RWPE1 (cell line): ENCODE results near the gene PAK3.
A peak's percentile ranks its signal among the peaks of the same experiment; 100 is the strongest.

Experiments used
- CTCF ChIA-PET: fragments of 350-600 bp; sonication (Branson Sonifier 250); formaldehyde crosslinking; extraction: SDS; loops from one replicate; lab custom pipeline; 2021; lab: Yijun Ruan, JAX
- POLR2A ChIA-PET: fragments of 400-600 bp; formaldehyde crosslinking; extraction: SDS; loops from one replicate; lab custom pipeline; 2020; ENCODE audit warnings: antibody characterized with exemption; ENCODE audit not compliant: low non-redundant PET; lab: Yijun Ruan, JAX
- DNase-seq: peaks from one replicate; pipeline ENCODE4 v3.0.0; 2012; ENCODE audit warnings: low spot score
- H3K27ac ChIP-seq: fragments of 450-650 bp; 2 replicates; pipeline ENCODE4 v1.5.1; 2017
- TF ChIP-seq, protein P1 (sequence below): fragments of 450-650 bp; conservative IDR thresholded peaks from 2 replicates; pipeline ENCODE4 v1.5.1; 2017; ENCODE audit warnings: low read depth, mild to moderate bottlenecking

PAK3 gene

DNA sequence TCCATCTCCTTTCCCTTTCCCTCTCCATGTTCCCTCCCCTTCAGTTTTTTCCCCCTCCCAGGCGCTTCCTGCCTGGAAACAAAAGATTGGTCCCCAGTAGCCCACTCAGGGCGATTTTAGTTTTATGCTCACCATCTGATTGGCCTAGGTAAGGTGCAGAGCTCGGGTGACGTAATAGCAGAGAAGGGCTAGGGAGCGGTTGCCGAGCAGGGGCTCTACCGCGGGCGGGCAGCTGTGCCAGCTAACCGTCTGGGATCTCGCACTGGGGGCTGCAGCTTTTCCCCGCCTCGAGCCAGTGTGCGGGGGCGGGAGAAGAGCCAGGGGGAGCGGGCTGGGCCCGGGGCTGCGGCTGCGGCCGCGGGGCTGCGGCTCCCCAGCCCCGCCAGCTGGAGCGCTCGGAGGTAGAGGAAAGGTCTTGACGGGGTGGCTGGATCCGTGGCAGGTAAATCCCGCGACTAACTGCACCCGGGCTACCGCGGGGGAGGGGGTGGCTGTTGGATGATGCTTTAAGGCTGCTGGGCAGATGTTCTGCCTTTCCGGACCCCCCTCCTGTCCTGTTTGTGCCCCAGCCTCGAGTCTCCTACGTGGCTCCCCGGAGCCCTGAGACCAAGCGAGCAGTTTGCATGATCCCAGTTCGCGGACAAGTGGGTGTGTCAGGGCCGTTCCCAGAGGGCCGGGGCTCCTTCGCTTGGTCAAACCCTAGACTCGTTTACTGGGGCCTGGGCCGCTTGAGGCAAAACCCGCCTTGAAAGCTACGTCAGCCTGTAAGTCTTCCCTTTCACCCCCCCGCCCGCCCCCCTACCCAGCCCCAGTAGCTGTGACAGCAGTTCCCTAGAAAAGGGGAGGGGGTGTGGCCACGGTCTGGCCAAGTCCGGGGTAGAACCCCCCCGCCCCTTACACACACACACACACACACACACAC lies at the start of gene PAK3:
TSS of gene PAK3 (plus strand) at position 218 of the 922 bp plus-strand sequence. CDS start 26,913 bp downstream, outside the sequence.
- TF ChIP-seq, protein P1, sequence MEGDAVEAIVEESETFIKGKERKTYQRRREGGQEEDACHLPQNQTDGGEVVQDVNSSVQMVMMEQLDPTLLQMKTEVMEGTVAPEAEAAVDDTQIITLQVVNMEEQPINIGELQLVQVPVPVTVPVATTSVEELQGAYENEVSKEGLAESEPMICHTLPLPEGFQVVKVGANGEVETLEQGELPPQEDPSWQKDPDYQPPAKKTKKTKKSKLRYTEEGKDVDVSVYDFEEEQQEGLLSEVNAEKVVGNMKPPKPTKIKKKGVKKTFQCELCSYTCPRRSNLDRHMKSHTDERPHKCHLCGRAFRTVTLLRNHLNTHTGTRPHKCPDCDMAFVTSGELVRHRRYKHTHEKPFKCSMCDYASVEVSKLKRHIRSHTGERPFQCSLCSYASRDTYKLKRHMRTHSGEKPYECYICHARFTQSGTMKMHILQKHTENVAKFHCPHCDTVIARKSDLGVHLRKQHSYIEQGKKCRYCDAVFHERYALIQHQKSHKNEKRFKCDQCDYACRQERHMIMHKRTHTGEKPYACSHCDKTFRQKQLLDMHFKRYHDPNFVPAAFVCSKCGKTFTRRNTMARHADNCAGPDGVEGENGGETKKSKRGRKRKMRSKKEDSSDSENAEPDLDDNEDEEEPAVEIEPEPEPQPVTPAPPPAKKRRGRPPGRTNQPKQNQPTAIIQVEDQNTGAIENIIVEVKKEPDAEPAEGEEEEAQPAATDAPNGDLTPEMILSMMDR = no peak
- CTCF ChIA-PET = interaction anchor here (0.7 kb wide), 1 partner anchor 1499 kb away, joined by 3 read pairs; no protein-coding TSS in a partner anchor
- peak; percentile 40 for DNase-seq
- POLR2A ChIA-PET = no interaction called here
- 0 out of 2 replicates have a peak within 1 kb of the TSS, but pooled peaks have one; percentile 15 for H3K27ac ChIP-seq

DNA sequence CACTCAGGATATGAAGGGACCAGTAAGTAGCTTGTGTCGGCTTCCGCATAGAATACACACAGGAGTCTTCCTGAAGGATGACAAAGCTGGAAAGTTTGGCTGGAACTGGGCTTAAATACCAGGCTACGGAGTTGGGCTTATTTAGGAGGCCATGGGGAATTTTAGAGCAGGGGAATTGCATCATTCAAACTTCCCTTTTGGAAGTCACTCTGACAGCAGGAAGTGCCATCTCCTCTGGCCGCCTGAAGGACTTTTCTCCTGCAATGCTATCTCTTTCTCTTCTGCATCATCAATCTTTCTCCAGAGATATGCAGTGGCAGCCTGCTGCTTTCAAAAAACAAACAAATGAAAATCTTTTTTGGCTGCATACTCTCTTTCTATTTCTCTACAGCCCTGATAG lies 48.4 kb upstream of the PAK3 start:
- TF ChIP-seq, protein P1 = no peak
- CTCF ChIA-PET = no interaction called here
- no peak for DNase-seq
- POLR2A ChIA-PET = no interaction called here
- no peak overlapping the region for H3K27ac ChIP-seq

DNA sequence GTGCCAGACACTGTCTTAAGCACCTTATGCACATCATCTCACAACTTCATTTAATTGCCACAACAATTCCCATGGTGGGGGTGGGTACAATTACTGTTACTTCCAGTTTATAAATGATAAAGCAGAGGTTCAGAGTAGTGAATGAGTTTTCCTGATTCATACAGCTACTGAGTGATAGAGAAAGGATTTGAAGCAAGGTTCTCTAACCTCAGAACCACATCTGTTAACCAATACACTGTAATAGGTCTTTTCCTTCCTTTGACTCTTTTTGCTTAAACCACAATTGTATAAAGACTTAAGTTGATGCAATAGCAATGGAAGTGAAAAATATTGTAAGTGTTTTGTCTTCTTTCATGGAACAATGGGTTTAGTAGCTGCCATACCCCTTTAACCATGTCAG lies 43.5 kb upstream of the PAK3 start:
- POLR2A ChIA-PET = no interaction called here

DNA sequence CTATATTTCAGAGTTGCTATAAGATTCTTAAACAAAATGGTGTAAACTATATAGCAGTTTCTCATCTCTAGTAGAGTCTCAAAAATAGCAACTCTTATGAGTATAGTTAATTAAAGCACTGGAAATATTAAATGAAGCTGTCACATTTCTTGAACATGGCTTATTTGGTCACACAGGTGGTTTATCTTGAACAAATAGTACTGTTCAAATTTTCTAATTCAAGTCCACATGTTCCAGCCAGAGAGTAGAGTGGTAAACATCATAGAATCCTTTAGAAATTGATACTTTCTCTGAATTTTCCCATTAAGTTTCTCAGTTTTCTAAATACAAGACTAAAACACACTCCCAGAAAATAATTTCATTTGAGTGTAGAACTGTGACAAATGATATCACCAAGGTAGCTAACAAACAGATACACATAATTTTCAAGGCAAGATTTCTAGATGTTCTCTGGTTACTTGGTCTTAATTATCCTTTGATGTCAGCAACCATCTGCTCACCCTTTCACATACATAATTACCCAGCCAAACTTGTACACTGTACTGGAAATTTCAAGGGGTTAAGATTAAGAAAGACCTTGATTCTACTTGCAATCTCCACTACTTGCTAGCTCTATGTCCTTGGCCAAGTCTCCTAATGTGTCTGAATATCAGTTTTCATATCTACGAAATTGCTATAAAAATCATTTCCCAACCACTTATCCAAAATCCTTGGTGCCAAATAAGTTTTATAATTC lies 24.3 kb upstream of the PAK3 start:
- no peak overlapping the region for H3K27ac ChIP-seq
- DNase-seq = no peak
- ChIA-PET CTCF (interaction anchor here (0.6 kb wide), 1 partner anchor 663 kb away, joined by 3 read pairs; no protein-coding TSS in a partner anchor), POLR2A (no interaction called here)
- TF ChIP-seq, protein P1 = no peak

More for the DNA sequence above, 43.5 kb upstream of the PAK3 start:
- no peak for DNase-seq
- H3K27ac ChIP-seq = no peak overlapping the region
- TF ChIP-seq, protein P1 = no peak
- CTCF ChIA-PET = no interaction called here

DNA sequence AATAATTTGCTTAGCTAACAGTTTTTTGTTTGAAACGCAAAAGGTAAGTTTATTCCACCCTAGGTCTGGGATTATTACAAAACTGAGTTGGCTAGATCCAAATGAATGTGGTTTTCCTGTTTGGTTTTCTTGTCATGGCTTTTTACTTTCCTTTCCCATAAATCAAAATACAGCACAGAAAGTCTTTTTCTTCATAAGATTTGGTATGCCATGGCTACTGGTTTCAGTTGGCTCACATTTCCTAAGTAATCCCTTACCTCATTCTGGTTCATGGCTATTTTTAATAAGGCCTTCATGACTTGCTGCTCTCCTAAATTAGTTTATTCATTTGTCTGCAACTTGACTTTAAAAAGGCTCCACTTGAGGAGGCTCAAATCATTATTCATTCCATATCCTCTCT lies 12.9 kb upstream of the PAK3 start:
- DNase-seq = no peak

DNA sequence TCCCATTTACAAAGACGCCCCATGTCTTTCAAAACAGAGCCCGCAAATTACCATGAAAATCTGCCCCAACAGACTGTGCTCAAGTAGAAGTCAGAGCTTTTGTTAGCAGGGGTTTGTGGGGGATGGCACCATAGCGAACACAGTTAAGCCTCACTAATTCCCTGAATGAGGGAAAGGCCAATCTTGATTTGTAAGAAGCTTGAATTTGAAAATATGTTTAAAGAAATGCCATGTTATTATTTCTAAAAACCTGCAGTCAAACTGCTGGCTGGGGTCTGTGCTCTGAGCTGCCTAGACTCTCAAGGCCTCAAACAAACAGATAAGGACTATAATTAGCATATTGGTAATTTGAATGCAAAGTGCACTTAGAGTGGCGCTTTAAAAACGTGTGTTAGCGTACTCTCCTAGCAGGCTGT lies 9.4 kb upstream of the PAK3 start:
- H3K27ac ChIP-seq = no peak overlapping the region
- CTCF ChIA-PET = no interaction called here
- POLR2A ChIA-PET = no interaction called here
- no peak for DNase-seq
- TF ChIP-seq, protein P1 = no peak

More for the DNA sequence above, 12.9 kb upstream of the PAK3 start:
- ChIA-PET CTCF (no interaction called here), POLR2A (no interaction called here)
- no peak overlapping the region for H3K27ac ChIP-seq
- TF ChIP-seq, protein P1 = no peak
